Skeletal muscle cell (primary cell): ENCODE data around the gene LIX1.

Source experiments
- DNase-seq: peaks from one replicate; pipeline ENCODE4 v3.0.0-alpha.2; 2010; ENCODE audit warnings: low read depth
- H3K4me3 ChIP-seq: 2 replicates; pipeline ENCODE4 v1.5.1; 2011; ENCODE audit warnings: low read depth, mild to moderate bottlenecking, control low read depth, low read length, moderate library complexity

Gene LIX1

GRCh38 chr5:97111004-97111403, 31.4 kb downstream of the LIX1 start:
- DNase-seq = no peak
- H3K4me3 ChIP-seq = no peak overlapping the region

GRCh38 chr5:97107318-97107717, 35.1 kb downstream of the LIX1 start:
- H3K4me3 ChIP-seq = no peak overlapping the region
- DNase-seq = no peak

- H3K4me3 ChIP-seq = no peak overlapping the region
- no peak for DNase-seq
Observed at GRCh38 chr5:97106216-97106581, 36.2 kb downstream of the LIX1 start.

GRCh38 chr5:97105501-97106215, 36.8 kb downstream of the LIX1 start:
- no peak for DNase-seq
- H3K4me3 ChIP-seq = no peak overlapping the region

- no peak overlapping the region for H3K4me3 ChIP-seq
- DNase-seq = no peak
Observed at GRCh38 chr5:97102010-97102470, 40.4 kb downstream of the LIX1 start.

GRCh38 chr5:97101189-97101910, 41.1 kb downstream of the LIX1 start:
- DNase-seq = no peak

GRCh38 chr5:97100476-97100875, 41.9 kb downstream of the LIX1 start:
- H3K4me3 ChIP-seq = no peak overlapping the region
- DNase-seq = no peak

More at GRCh38 chr5:97101189-97101910, 41.1 kb downstream of the LIX1 start:
- no peak overlapping the region for H3K4me3 ChIP-seq

GRCh38 chr5:97098922-97099321, 43.5 kb downstream of the LIX1 start:
- no peak overlapping the region for H3K4me3 ChIP-seq
- no peak for DNase-seq

GRCh38 chr5:97097326-97098230, 44.8 kb downstream of the LIX1 start:
- H3K4me3 ChIP-seq = no peak overlapping the region
- no peak for DNase-seq

GRCh38 chr5:97096846-97097245, 45.6 kb downstream of the LIX1 start:
- no peak for DNase-seq
- no peak overlapping the region for H3K4me3 ChIP-seq

- H3K4me3 ChIP-seq = no peak overlapping the region
- no peak for DNase-seq
Observed at GRCh38 chr5:97096191-97096590, 46.2 kb downstream of the LIX1 start.

GRCh38 chr5:97095318-97095732, 47.1 kb downstream of the LIX1 start:
- no peak for DNase-seq

GRCh38 chr5:97094579-97095317, 47.7 kb downstream of the LIX1 start:
- no peak for DNase-seq
- H3K4me3 ChIP-seq = no peak overlapping the region

More at GRCh38 chr5:97095318-97095732, 47.1 kb downstream of the LIX1 start:
- no peak overlapping the region for H3K4me3 ChIP-seq

- no peak overlapping the region for H3K4me3 ChIP-seq
- no peak for DNase-seq
Observed at GRCh38 chr5:97093193-97093592, 49.2 kb downstream of the LIX1 start.

- no peak for DNase-seq
- no peak overlapping the region for H3K4me3 ChIP-seq
Observed at GRCh38 chr5:97090944-97091343, 51.5 kb downstream of the LIX1 start.

- no peak for DNase-seq
- no peak overlapping the region for H3K4me3 ChIP-seq
Observed at GRCh38 chr5:97089149-97089801, 53.1 kb downstream of the LIX1 start.

GRCh38 chr5:97088774-97089148, 53.6 kb downstream of the LIX1 start:
- no peak for DNase-seq
- H3K4me3 ChIP-seq = no peak overlapping the region

- no peak for DNase-seq
- H3K4me3 ChIP-seq = no peak overlapping the region
Observed at GRCh38 chr5:97087138-97087537, 55.3 kb downstream of the LIX1 start.
